ENCODE results near the gene GIPC1.

- TF ChIP-seq, protein P1, sequence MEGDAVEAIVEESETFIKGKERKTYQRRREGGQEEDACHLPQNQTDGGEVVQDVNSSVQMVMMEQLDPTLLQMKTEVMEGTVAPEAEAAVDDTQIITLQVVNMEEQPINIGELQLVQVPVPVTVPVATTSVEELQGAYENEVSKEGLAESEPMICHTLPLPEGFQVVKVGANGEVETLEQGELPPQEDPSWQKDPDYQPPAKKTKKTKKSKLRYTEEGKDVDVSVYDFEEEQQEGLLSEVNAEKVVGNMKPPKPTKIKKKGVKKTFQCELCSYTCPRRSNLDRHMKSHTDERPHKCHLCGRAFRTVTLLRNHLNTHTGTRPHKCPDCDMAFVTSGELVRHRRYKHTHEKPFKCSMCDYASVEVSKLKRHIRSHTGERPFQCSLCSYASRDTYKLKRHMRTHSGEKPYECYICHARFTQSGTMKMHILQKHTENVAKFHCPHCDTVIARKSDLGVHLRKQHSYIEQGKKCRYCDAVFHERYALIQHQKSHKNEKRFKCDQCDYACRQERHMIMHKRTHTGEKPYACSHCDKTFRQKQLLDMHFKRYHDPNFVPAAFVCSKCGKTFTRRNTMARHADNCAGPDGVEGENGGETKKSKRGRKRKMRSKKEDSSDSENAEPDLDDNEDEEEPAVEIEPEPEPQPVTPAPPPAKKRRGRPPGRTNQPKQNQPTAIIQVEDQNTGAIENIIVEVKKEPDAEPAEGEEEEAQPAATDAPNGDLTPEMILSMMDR (conservative IDR thresholded peaks at IDR 0.05): no peak
- TF ChIP-seq EZH2 (IDR thresholded peaks at IDR 0.05; ENCODE audit: low read depth): no peak
Measured at GRCh38 chr19:14540741-14541525, 45.0 kb upstream of the GIPC1 start.

Data from PC-9 (cell line).